ENCODE measurements around the gene KLF5. TPM values are rescaled to one million over a fixed set of nuclear protein-coding genes. Genes with fewer than 3 reads are reported as not detected.

The KLF5 gene
- polyA plus RNA-seq, 1 donor from 2014 or later: not detected

DNA sequence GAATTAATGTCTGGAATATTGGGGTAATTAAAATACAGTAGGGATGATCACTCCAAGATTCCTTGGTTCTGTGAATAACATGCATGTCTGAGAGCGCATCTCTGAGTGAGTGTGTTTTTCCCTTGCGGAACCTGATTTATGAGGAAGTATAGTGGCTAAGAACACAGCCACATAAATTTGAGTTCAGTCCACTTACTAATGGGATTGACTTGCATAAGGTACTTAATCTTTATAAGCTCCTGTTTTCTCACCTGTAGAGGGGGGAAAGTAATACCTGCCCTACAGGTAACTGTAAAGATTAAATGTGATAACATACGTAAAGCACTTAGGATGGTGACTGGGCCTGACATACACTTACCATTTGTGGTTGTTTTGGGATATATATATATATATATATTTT lies 60.8 kb downstream of the KLF5 start:
- H3K36me3 Mint-ChIP-seq: no peaks in the 10 kb centered on the region
- H3K4me1 Mint-ChIP-seq: no peaks in the 10 kb centered on the region
- no peak overlapping the region for H3K27ac Mint-ChIP-seq
- H3K9me3 Mint-ChIP-seq: no peaks in the 10 kb centered on the region
- H3K27me3 Mint-ChIP-seq: no peaks in the 10 kb centered on the region
- H3K4me3 Mint-ChIP-seq: no peak overlapping the region
